Measurements from ENCODE around the gene GAGE12C.
"Not testable (repeated sequence)": the region's sequence is repeated elsewhere in the genome, so short reads cannot be mapped to it uniquely, and the experiment has no call there.

GAGE12C gene, protein sequence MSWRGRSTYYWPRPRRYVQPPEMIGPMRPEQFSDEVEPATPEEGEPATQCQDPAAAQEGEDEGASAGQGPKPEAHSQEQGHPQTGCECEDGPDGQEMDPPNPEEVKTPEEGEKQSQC

DNA sequence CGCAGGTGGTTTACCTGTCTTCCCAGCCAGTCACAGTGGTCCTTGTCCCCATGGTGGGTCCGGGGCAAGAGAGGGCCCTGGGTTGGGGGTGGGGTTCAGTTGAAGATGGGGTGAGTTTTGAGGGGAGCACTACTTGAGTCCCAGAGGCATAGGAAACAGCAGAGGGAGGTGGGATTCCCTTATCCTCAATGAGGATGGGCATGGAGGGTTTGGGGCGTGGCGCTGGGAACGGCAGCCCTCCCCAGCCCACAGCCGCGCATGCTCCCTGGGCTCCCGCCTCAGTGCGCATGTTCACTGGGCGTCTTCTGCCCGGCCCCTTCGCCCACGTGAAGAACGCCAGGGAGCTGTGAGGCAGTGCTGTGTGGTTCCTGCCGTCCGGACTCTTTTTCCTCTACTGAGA, at the start of gene GAGE12C:
GAGE12C (plus strand) TSS at position 301 of the 400 bp plus-strand sequence. CDS start 1,155 bp downstream, outside the sequence.
- not testable (repeated sequence) for DNase-seq (ENCODE audit: low read depth)

DNA sequence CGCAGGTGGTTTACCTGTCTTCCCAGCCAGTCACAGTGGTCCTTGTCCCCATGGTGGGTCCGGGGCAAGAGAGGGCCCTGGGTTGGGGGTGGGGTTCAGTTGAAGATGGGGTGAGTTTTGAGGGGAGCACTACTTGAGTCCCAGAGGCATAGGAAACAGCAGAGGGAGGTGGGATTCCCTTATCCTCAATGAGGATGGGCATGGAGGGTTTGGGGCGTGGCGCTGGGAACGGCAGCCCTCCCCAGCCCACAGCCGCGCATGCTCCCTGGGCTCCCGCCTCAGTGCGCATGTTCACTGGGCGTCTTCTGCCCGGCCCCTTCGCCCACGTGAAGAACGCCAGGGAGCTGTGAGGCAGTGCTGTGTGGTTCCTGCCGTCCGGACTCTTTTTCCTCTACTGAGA, 9.5 kb downstream of the GAGE12C start, which contains the start of gene GAGE12D:
GAGE12D (plus strand) TSS at position 301 of the 400 bp plus-strand sequence. CDS start 1,155 bp downstream, outside the sequence.
- not testable (repeated sequence) for DNase-seq (ENCODE audit: low read depth)

DNA sequence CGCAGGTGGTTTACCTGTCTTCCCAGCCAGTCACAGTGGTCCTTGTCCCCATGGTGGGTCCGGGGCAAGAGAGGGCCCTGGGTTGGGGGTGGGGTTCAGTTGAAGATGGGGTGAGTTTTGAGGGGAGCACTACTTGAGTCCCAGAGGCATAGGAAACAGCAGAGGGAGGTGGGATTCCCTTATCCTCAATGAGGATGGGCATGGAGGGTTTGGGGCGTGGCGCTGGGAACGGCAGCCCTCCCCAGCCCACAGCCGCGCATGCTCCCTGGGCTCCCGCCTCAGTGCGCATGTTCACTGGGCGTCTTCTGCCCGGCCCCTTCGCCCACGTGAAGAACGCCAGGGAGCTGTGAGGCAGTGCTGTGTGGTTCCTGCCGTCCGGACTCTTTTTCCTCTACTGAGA, 19.0 kb downstream of the GAGE12C start, which contains the start of gene GAGE12E:
GAGE12E (plus strand) TSS at position 301 of the 400 bp plus-strand sequence. CDS start 1,155 bp downstream, outside the sequence.
- DNase-seq (ENCODE audit: low read depth), result not testable (repeated sequence)

DNA sequence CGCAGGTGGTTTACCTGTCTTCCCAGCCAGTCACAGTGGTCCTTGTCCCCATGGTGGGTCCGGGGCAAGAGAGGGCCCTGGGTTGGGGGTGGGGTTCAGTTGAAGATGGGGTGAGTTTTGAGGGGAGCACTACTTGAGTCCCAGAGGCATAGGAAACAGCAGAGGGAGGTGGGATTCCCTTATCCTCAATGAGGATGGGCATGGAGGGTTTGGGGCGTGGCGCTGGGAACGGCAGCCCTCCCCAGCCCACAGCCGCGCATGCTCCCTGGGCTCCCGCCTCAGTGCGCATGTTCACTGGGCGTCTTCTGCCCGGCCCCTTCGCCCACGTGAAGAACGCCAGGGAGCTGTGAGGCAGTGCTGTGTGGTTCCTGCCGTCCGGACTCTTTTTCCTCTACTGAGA, 28.6 kb downstream of the GAGE12C start, which contains the start of gene GAGE12F:
GAGE12F (plus strand) TSS at position 301 of the 400 bp plus-strand sequence. CDS start 1,155 bp downstream, outside the sequence.
- not testable (repeated sequence) for DNase-seq (ENCODE audit: low read depth)

DNA sequence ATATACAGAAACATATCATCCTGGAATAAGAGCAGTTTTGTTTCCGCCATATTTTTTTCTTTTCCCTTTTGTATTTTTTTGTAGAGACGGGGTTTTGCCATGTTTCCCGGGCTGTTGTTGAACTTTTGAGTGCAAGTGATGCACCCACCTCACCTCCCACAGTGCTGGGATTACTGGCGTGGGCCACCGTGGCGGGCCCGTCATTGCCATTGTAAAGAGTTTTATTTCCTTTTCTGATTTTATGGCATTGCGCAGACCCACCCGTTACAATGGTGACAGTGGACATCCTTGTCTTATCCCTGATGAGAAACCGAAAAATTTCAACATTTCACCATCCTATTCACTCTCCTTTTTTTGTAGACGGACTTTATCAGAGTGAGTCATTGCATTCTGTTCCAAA, 36.8 kb downstream of the GAGE12C start:
- DNase-seq (ENCODE audit: low read depth), result not testable (repeated sequence)

DNA sequence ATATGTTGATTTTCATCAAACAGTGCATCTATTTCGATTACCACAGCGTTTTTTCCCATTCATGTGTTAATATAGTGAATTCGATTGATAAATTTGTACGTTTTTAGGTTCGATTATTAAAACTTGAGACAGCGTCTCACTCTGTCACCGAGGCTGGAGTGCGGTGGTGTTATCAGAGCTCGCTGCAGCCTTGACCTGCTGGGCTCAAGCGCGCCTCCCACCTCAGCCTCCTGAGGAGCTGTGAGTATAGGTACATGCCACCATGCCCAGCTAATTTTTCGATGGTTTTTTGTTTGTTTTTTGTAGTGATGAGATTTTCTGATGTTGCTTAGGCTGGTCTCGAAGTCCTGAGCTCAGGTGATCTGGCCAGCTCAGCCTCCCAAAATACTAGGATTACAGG, 37.2 kb downstream of the GAGE12C start:
- DNase-seq (ENCODE audit: low read depth), result not testable (repeated sequence)

DNA sequence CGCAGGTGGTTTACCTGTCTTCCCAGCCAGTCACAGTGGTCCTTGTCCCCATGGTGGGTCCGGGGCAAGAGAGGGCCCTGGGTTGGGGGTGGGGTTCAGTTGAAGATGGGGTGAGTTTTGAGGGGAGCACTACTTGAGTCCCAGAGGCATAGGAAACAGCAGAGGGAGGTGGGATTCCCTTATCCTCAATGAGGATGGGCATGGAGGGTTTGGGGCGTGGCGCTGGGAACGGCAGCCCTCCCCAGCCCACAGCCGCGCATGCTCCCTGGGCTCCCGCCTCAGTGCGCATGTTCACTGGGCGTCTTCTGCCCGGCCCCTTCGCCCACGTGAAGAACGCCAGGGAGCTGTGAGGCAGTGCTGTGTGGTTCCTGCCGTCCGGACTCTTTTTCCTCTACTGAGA, 38.1 kb downstream of the GAGE12C start, which contains the start of gene GAGE12G:
GAGE12G (plus strand) TSS at position 301 of the 400 bp plus-strand sequence. CDS start 1,155 bp downstream, outside the sequence.
- not testable (repeated sequence) for DNase-seq (ENCODE audit: low read depth)

DNA sequence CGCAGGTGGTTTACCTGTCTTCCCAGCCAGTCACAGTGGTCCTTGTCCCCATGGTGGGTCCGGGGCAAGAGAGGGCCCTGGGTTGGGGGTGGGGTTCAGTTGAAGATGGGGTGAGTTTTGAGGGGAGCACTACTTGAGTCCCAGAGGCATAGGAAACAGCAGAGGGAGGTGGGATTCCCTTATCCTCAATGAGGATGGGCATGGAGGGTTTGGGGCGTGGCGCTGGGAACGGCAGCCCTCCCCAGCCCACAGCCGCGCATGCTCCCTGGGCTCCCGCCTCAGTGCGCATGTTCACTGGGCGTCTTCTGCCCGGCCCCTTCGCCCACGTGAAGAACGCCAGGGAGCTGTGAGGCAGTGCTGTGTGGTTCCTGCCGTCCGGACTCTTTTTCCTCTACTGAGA, 47.7 kb downstream of the GAGE12C start, which contains the start of gene GAGE12H:
GAGE12H (plus strand) TSS at position 301 of the 400 bp plus-strand sequence. CDS start 1,155 bp downstream, outside the sequence.
- DNase-seq (ENCODE audit: low read depth), result not testable (repeated sequence)

Measured in stimulated activated CD8-positive, alpha-beta memory T cell treated with anti-CD3 and anti-CD28 coated beads, Interleukin-12 subunit alpha, Interleukin-12 subunit beta, amount 100 ng/mL, for 1 hour (primary cell).